ENCODE data around the gene CCDC8. TPM values are rescaled to one million over a fixed set of nuclear protein-coding genes. Genes with fewer than 3 reads are reported as not detected.
A peak's percentile ranks its signal among the peaks of the same experiment; 100 is the strongest.
"Not testable (repeated sequence)": the region's sequence is repeated elsewhere in the genome, so short reads cannot be mapped to it uniquely, and the experiment has no call there.

The CCDC8 gene
- total and polyA plus RNA-seq, 4 experiments from 2014 or later: not detected

GRCh38 chr19:46381346-46381745 is 32.0 kb downstream of the CCDC8 start:
- Mint-ChIP-seq H3K4me3 (no peak overlapping the region), H3K27ac (no peak overlapping the region), H3K4me1 (peaks cover 0 to 7% (median 2%) of the 10 kb centered on the region in 4 donors), H3K36me3 (peaks cover 66 to 69% of the 10 kb centered on the region in 2 donors), H3K27me3 (no peaks in the 10 kb centered on the region), H3K9me3 (no peaks in the 10 kb centered on the region)
- no peaks in the 10 kb centered on the region for H3K4me1 ChIP-seq (ENCODE audit: insufficient read depth, low read length)
- H3K4me3 ChIP-seq (ENCODE audit: low read length in 2 of 2): no peak overlapping the region
- POLR2A ChIA-PET (ENCODE audit: partially characterized antibody): no interaction called here
- H3K36me3 ChIP-seq (ENCODE audit: insufficient read depth, low read length): peaks cover 55% of the 10 kb centered on the region
- no peak for DNase-seq
- intact Hi-C loops (cut with micrococcal nuclease): no loop called here
- H3K27me3 ChIP-seq (ENCODE audit: insufficient read depth, low read length): no peaks in the 10 kb centered on the region
- no peaks in the 10 kb centered on the region for H3K9me3 ChIP-seq (ENCODE audit: control insufficient read depth in 1 of 2, low read length in 2 of 2)
- CTCF ChIA-PET (ENCODE audit: partially characterized antibody): interaction anchor here (0.7 to 1.6 kb wide), 2 partner anchors 13 to 26 kb away, joined by 3 to 4 read pairs; no protein-coding TSS in a partner anchor
- H3K27ac ChIP-seq (ENCODE audit: low read depth, low read length): no peak overlapping the region

- Histone ChIP-seq H3K9me3 (ENCODE audit: control insufficient read depth in 1 of 2, low read length in 2 of 2) (no peaks in the 10 kb centered on the region), H3K4me1 (ENCODE audit: insufficient read depth, low read length) (no peaks in the 10 kb centered on the region), H3K36me3 (ENCODE audit: insufficient read depth, low read length) (peaks cover 61% of the 10 kb centered on the region), H3K27me3 (ENCODE audit: insufficient read depth, low read length) (no peaks in the 10 kb centered on the region), H3K27ac (ENCODE audit: low read depth, low read length) (no peak overlapping the region), H3K4me3 (ENCODE audit: low read length in 2 of 2) (no peak overlapping the region)
- Mint-ChIP-seq H3K9me3 (no peaks in the 10 kb centered on the region), H3K27ac (peak overlapping the region in 3 of 7 donors; percentile 9 to 74 (median 38)), H3K27me3 (no peaks in the 10 kb centered on the region), H3K4me3 (no peak overlapping the region), H3K4me1 (peaks cover 0 to 9% (median 2%) of the 10 kb centered on the region in 4 donors), H3K36me3 (peaks cover 68 to 71% of the 10 kb centered on the region in 2 donors)
- ChIA-PET POLR2A (ENCODE audit: partially characterized antibody) (no interaction called here), CTCF (ENCODE audit: partially characterized antibody) (no interaction called here)
- no peak for DNase-seq
- intact Hi-C loops (cut with micrococcal nuclease): no loop called here
These were observed 32.7 kb downstream of the CCDC8 start for GRCh38 chr19:46380690-46381089.

DNA sequence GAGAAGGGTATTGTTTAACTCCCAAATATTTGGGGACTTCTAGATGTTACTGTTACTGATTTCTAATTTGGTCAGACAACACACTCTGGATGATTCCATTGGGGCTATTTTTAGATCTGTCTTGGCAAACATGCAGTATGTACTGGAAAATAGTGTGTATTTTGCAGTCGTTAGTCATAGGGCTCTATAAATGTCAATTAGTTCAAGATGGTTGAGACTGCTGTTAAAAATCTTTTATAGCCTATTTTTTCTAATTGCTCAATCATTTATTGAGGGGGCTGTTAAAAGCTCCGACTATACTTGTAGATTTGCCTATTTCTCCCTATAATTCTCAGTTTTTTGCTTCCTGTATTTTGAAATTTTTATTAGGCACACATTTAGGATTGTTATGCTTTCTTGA is 35.1 kb downstream of the CCDC8 start:
- H3K27ac ChIP-seq (ENCODE audit: low read depth, low read length): no peak overlapping the region
- no peaks in the 10 kb centered on the region for H3K27me3 Mint-ChIP-seq
- no peaks in the 10 kb centered on the region for H3K9me3 ChIP-seq (ENCODE audit: control insufficient read depth in 1 of 2, low read length in 2 of 2)
- DNase-seq: no peak
- H3K4me1 Mint-ChIP-seq: peaks cover 0 to 9% (median 3%) of the 10 kb centered on the region in 4 donors
- H3K9me3 Mint-ChIP-seq: no peaks in the 10 kb centered on the region
- no peak overlapping the region for H3K4me3 ChIP-seq (ENCODE audit: low read length in 2 of 2)
- peaks cover 53 to 56% of the 10 kb centered on the region in 2 donors for H3K36me3 Mint-ChIP-seq
- H3K4me1 ChIP-seq (ENCODE audit: insufficient read depth, low read length): no peaks in the 10 kb centered on the region
- ChIA-PET CTCF (ENCODE audit: partially characterized antibody) (interaction anchor here (1.0 to 1.5 kb wide), 2 partner anchors 10 to 18 kb away, joined by 3 to 5 read pairs; no protein-coding TSS in a partner anchor), POLR2A (ENCODE audit: partially characterized antibody) (no interaction called here)
- H3K27me3 ChIP-seq (ENCODE audit: insufficient read depth, low read length): no peaks in the 10 kb centered on the region
- intact Hi-C loops (cut with micrococcal nuclease): no loop called here
- H3K36me3 ChIP-seq (ENCODE audit: insufficient read depth, low read length): peaks cover 43% of the 10 kb centered on the region
- no peak overlapping the region for H3K4me3 Mint-ChIP-seq
- H3K27ac Mint-ChIP-seq: peak overlapping the region in 1 of 7 donors; percentile 46

DNA sequence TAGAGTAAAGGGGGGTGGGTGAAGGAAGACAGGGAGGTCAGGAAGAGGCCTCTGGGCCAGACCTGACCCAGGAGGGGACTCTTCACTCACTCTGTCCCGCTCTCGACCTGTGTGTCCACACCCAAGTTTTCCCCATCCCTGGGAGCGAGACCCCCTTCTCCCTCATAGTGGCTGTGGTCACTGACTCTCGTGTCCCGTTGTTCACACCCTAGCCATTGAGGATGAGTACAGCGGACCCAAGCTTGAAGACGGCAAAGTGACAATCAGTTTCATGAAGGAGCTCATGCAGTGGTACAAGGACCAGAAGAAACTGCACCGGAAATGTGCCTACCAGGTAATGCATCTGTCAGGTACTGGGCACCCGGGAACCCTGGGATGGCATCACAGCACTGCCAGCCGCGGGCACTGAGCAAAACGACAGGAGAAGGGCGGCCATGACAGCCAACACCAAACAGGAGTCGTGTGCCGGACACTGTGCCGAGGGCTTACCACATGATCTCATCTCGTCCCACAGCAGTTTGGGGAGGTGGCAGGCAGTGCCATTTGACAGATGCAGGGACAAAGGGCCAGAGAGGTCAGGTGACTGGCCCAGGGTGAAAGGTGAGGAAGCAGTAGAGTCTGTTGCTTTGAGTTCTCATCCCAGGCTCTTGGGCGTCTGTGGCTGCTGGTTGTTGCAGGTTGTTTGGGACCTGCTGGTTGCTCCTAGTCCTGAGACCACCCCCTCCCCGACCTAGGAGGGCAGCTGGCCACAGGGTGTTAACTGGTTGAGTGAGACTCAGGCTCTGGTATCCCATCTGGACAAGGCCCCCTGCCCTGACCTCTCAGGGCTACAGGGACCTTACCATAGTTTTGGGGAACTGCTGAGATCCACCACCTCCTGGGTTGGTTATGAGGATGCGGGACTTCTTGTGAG is 36.9 kb downstream of the CCDC8 start:
- CTCF ChIA-PET (ENCODE audit: partially characterized antibody): interaction anchor here (1.5 kb wide), 1 partner anchor 8 kb away, joined by 5 read pairs; no protein-coding TSS in a partner anchor
- H3K4me1 ChIP-seq (ENCODE audit: insufficient read depth, low read length): peaks cover 6% of the 10 kb centered on the region
- H3K27ac ChIP-seq (ENCODE audit: low read depth, low read length): no peak overlapping the region
- Mint-ChIP-seq H3K36me3 (peaks cover 41 to 49% of the 10 kb centered on the region in 2 donors), H3K27ac (peak overlapping the region in 2 of 7 donors; percentile 59 to 60), H3K4me3 (no peak overlapping the region), H3K27me3 (no peaks in the 10 kb centered on the region), H3K4me1 (peaks cover 7 to 14% (median 10%) of the 10 kb centered on the region in 4 donors), H3K9me3 (no peaks in the 10 kb centered on the region)
- no peak overlapping the region for H3K4me3 ChIP-seq (ENCODE audit: low read length in 2 of 2)
- intact Hi-C loops (cut with micrococcal nuclease): no loop called here
- H3K36me3 ChIP-seq (ENCODE audit: insufficient read depth, low read length): peaks cover 29% of the 10 kb centered on the region
- POLR2A ChIA-PET (ENCODE audit: partially characterized antibody): no interaction called here
- no peaks in the 10 kb centered on the region for H3K27me3 ChIP-seq (ENCODE audit: insufficient read depth, low read length)
- no peak for DNase-seq
- no peaks in the 10 kb centered on the region for H3K9me3 ChIP-seq (ENCODE audit: control insufficient read depth in 1 of 2, low read length in 2 of 2)

GRCh38 chr19:46375476-46376067 is 37.8 kb downstream of the CCDC8 start:
- H3K4me3 Mint-ChIP-seq; H3K27ac ChIP-seq (ENCODE audit: low read depth, low read length); H3K27me3 Mint-ChIP-seq; intact Hi-C loops (cut with micrococcal nuclease); H3K4me3 ChIP-seq (ENCODE audit: low read length in 2 of 2); H3K9me3 ChIP-seq (ENCODE audit: control insufficient read depth in 1 of 2, low read length in 2 of 2); H3K27me3 ChIP-seq (ENCODE audit: insufficient read depth, low read length); POLR2A ChIA-PET (ENCODE audit: partially characterized antibody); DNase-seq; H3K9me3 Mint-ChIP-seq; CTCF ChIA-PET (ENCODE audit: partially characterized antibody): not testable (repeated sequence)
- H3K36me3 Mint-ChIP-seq: peaks cover 34 to 43% of the 10 kb centered on the region in 2 donors
- H3K4me1 ChIP-seq (ENCODE audit: insufficient read depth, low read length): peaks cover 13% of the 10 kb centered on the region
- peaks cover 29% of the 10 kb centered on the region for H3K36me3 ChIP-seq (ENCODE audit: insufficient read depth, low read length)
- peaks cover 12 to 21% (median 14%) of the 10 kb centered on the region in 4 donors for H3K4me1 Mint-ChIP-seq
- peak overlapping the region in 1 of 7 donors; percentile 65 for H3K27ac Mint-ChIP-seq

DNA sequence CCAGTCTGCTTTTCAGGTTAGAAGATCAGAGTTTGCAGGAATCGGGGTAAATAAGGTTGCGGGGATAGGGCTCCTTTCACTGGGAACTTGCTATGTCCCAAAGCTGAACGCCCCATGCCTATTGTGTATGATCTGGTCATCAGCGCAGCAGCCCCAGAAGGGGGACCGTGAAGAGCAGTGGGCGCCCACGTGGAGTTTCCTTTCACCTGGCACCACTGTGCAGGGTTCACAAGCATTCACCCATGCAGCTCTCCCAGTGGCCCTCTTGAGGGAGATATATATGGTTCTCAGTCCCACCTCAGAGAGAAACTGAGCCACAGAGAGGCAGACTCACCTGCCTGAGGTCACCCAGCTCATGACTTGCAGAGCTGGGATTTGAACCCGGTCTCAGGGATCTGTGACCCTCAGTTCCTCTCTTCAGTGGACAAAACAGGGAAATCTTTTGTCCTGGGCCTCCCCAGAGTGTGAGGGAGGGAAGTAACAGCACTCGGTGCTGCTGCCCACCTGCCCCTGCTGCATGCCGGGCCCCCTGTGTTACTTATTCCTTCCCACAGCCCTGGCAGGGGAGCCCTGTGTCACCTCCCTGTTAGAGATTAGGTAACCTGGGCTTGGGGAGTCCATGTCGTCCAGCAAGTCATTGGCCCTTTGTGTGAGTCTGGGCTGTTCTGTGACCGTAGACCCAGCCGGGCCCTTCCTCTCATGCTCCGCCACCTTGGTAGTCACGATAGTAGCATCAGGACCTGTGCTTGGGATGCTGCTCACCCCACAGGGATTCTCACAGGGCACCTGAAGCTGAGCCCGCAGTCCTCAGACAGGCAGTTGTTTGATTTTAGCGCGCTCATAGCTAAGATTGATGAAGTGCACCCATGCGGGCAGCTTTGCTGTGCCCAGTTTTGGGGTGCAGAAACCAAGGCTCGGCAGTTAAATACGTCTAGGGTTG is 38.6 kb downstream of the CCDC8 start:
- H3K27me3 Mint-ChIP-seq: no peaks in the 10 kb centered on the region
- Histone ChIP-seq H3K27me3 (ENCODE audit: insufficient read depth, low read length) (no peaks in the 10 kb centered on the region), H3K9me3 (ENCODE audit: control insufficient read depth in 1 of 2, low read length in 2 of 2) (no peaks in the 10 kb centered on the region), H3K4me3 (ENCODE audit: low read length in 2 of 2) (no peak overlapping the region), H3K36me3 (ENCODE audit: insufficient read depth, low read length) (peaks cover 28% of the 10 kb centered on the region), H3K4me1 (ENCODE audit: insufficient read depth, low read length) (peaks cover 13% of the 10 kb centered on the region), H3K27ac (ENCODE audit: low read depth, low read length) (no peak overlapping the region)
- ChIA-PET CTCF (ENCODE audit: partially characterized antibody) (no interaction called here), POLR2A (ENCODE audit: partially characterized antibody) (no interaction called here)
- H3K36me3 Mint-ChIP-seq: peaks cover 30 to 36% of the 10 kb centered on the region in 2 donors
- H3K4me1 Mint-ChIP-seq: peaks cover 9 to 21% (median 14%) of the 10 kb centered on the region in 4 donors
- DNase-seq: no peak
- no peak overlapping the region for H3K4me3 Mint-ChIP-seq
- H3K27ac Mint-ChIP-seq: peak overlapping the region in 1 of 7 donors; percentile 61
- intact Hi-C loops (cut with micrococcal nuclease): no loop called here
- H3K9me3 Mint-ChIP-seq: no peaks in the 10 kb centered on the region
